HepG2 (cell line): ENCODE data around the gene ERBB3. TPM values are rescaled to one million over a fixed set of nuclear protein-coding genes. Genes with fewer than 3 reads are reported as not detected.
A peak's percentile ranks its signal among the peaks of the same experiment; 100 is the strongest.

ENCODE experiments used
- ATAC-seq: fragments of 200-7000 bp; cut with Tn5 transposase; 3 replicates; pipeline ENCODE4 v1.9.1; 2020; ENCODE audit warnings: mild to moderate bottlenecking, moderate library complexity
- BruUV-seq: library from RNA; stranded (reverse); fragments of 400-500 nt; replicated peaks from 2 replicates; lab custom pipeline; 2021; lab: Mats Ljungman, UMichigan
- CTCF ChIA-PET: fragments of 300-600 bp; formaldehyde crosslinking; extraction: SDS; loops from one replicate; lab custom pipeline; 2021; ENCODE audit warnings: low total read pairs, inconsistent platforms, low intra/inter-chr PET ratio; lab: Yijun Ruan, JAX
- POLR2A ChIA-PET: fragments of 350-600 bp; sonication (Branson Sonifier 250); formaldehyde crosslinking; loops from one replicate; lab custom pipeline; 2020; ENCODE audit warnings: antibody characterized with exemption, inconsistent platforms; lab: Yijun Ruan, JAX
- DNase-seq: peaks from one replicate; pipeline ENCODE4 v3.0.0-alpha.2; 2015; ENCODE audit warnings: low spot score
- FAIRE-seq: peaks from 3 replicates; lab custom pipeline; 2011; peaks lifted over from hg19 to GRCh38; lab: Jason Lieb, UNC
- H2AFZ ChIP-seq: one replicate; pipeline ENCODE4 v1.6.1; 2011; ENCODE audit warnings: low read length, inconsistent platforms
- H3K27ac ChIP-seq: fragments of 300-600 bp; 3 replicates; pipeline ENCODE4 v1.8.0; 2011; ENCODE audit warnings: mixed run types, mild to moderate bottlenecking, mixed read lengths, low read length, inconsistent platforms; ENCODE audit not compliant: insufficient read depth; ENCODE audit errors: extremely low read length
- H3K27me3 ChIP-seq, 2 experiments: fragments of 200-600 bp in 1 of 2; 2 replicates in 1 of 2; 3 replicates in 1 of 2; pipeline versions ENCODE4 v1.6.0 to v1.8.0; 2011; ENCODE audit warnings: low read length in 2 of 2, mild to moderate bottlenecking in 2 of 2, moderate library complexity in 2 of 2, inconsistent platforms in 1 of 2; ENCODE audit not compliant: insufficient read depth in 2 of 2, control insufficient read depth in 1 of 2
- H3K36me3 ChIP-seq, 2 experiments: fragments of 200-600 bp in 1 of 2; replicated peaks in 1 of 2; 2 replicates in 1 of 2; 3 replicates in 1 of 2; pipeline versions ENCODE4 v1.5.1 to v1.8.0; 2011; ENCODE audit warnings: low read length in 2 of 2, inconsistent platforms in 1 of 2; ENCODE audit not compliant: insufficient read depth in 2 of 2, control insufficient read depth in 1 of 2
- H3K4me1 ChIP-seq: 2 replicates; pipeline ENCODE4 v1.5.1; 2012; ENCODE audit warnings: low read length, inconsistent platforms; ENCODE audit not compliant: insufficient read depth
- H3K4me2 ChIP-seq: 2 replicates; pipeline ENCODE4 v1.6.0; 2011; ENCODE audit warnings: low read depth, low read length, inconsistent platforms
- H3K4me3 ChIP-seq, 3 experiments: fragments of 200-600 bp in 1 of 3; sonication (generic), shearing (Covaris generic) in 1 of 3; replicated peaks in 1 of 3; 2 replicates each; pipeline ENCODE4 v1.5.1; 2011 to 2016; ENCODE audit warnings: low read length in 3 of 3, inconsistent platforms in 2 of 3, low read depth in 2 of 3, mild to moderate bottlenecking in 2 of 3, control low read depth in 1 of 3, mixed read lengths in 1 of 3; ENCODE audit not compliant: insufficient read depth in 1 of 3
- H3K79me2 ChIP-seq: one replicate; pipeline ENCODE4 v1.6.1; 2011; ENCODE audit warnings: low read length, inconsistent platforms; ENCODE audit not compliant: insufficient read depth
- H3K9ac ChIP-seq: 2 replicates; pipeline ENCODE4 v1.6.0; 2011; ENCODE audit warnings: mild to moderate bottlenecking, low read depth, low read length, inconsistent platforms; ENCODE audit not compliant: insufficient read depth
- H3K9me3 ChIP-seq: 2 replicates; pipeline ENCODE4 v1.5.1; 2012; ENCODE audit warnings: mild to moderate bottlenecking, low read length
- H4K20me1 ChIP-seq: 2 replicates; pipeline ENCODE4 v1.6.0; 2011; ENCODE audit warnings: inconsistent platforms, mild to moderate bottlenecking, low read length, moderate library complexity; ENCODE audit not compliant: insufficient read depth
- ATF3 ChIP-seq: sonication (generic); formaldehyde crosslinking; IDR thresholded peaks from 2 replicates; pipeline ENCODE4 v1.4.0; 2020; ENCODE audit warnings: missing genetic modification reagents
- ETV6 ChIP-seq: sonication (generic); formaldehyde crosslinking; conservative IDR thresholded peaks from 2 replicates; pipeline ENCODE4 v1.4.0; 2020; ENCODE audit warnings: missing genetic modification reagents
- KDM5A ChIP-seq: fragments of 200-600 bp; sonication (generic); IDR thresholded peaks from 2 replicates; pipeline ENCODE4 v1.7.0; 2018; ENCODE audit warnings: antibody characterized with exemption, mild to moderate bottlenecking, low read length, borderline replicate concordance
- MED1 ChIP-seq: sonication (generic); formaldehyde crosslinking; IDR thresholded peaks from 2 replicates; pipeline ENCODE4 v1.4.0; 2020; ENCODE audit warnings: missing genetic modification reagents
- RFXAP ChIP-seq: sonication (generic); formaldehyde crosslinking; IDR thresholded peaks from 2 replicates; pipeline ENCODE4 v1.4.0; 2020; ENCODE audit warnings: missing genetic modification reagents, borderline replicate concordance
- SP2 ChIP-seq: sonication (generic); formaldehyde crosslinking; IDR thresholded peaks from 2 replicates; pipeline ENCODE4 v1.5.1; 2020; ENCODE audit warnings: mild to moderate bottlenecking, missing genetic modification reagents
- SSRP1 ChIP-seq: IDR thresholded peaks from 2 replicates; pipeline ENCODE4 v1.6.1; 2016; ENCODE audit warnings: control low read depth
- UBTF ChIP-seq: sonication (generic); formaldehyde crosslinking; IDR thresholded peaks from 2 replicates; pipeline ENCODE4 v1.4.0; 2020; ENCODE audit warnings: mild to moderate bottlenecking, missing genetic modification reagents
- ZFP90 ChIP-seq: sonication (generic); formaldehyde crosslinking; IDR thresholded peaks from 2 replicates; pipeline ENCODE4 v1.8.0; 2022; ENCODE audit warnings: missing genetic modification reagents, mild to moderate bottlenecking, inconsistent platforms, borderline replicate concordance
- ZNF207 ChIP-seq: fragments of 450-650 bp; IDR thresholded peaks from 2 replicates; pipeline ENCODE4 v1.6.1; 2016; ENCODE audit warnings: antibody characterized with exemption, borderline replicate concordance
- ZNF281 ChIP-seq: sonication (generic); formaldehyde crosslinking; IDR thresholded peaks from 2 replicates; pipeline ENCODE4 v1.4.0; 2020; ENCODE audit warnings: missing genetic modification reagents, borderline replicate concordance
- ZNF674 ChIP-seq: sonication (generic); formaldehyde crosslinking; IDR thresholded peaks from 2 replicates; pipeline ENCODE4 v1.5.0; 2020; ENCODE audit warnings: low read depth, mild to moderate bottlenecking, missing genetic modification reagents
- WGBS: methylation state at CpG from one replicate; pipeline ENCODE4 v1.1.6; 2017; ENCODE audit warnings: low lambda C conversion rate; 5-methylcytosine and 5-hydroxymethylcytosine counted together
- in situ Hi-C: cut with HindIII; loops from 2 replicates; pipeline ENCODE4 v1.10.0; 2017; ENCODE audit warnings: low pct_unique_long_range_greater_than_20kb; ENCODE audit not compliant: extremely low pct_ligation_motif_present
- intact Hi-C: fragments of 100-400 bp; cut with micrococcal nuclease; formaldehyde crosslinking; loops from one replicate; pipeline ENCODE4 v1.10.0; 2022; ENCODE audit not compliant: unreplicated experiment
- polyA plus RNA-seq, 8 experiments: library from polyadenylated mRNA; depleted of rRNA in 3 of 8; stranded (reverse) in 7 of 8; unstranded in 1 of 8; fragments of >200 nt; fragmentation: Illumina TruSeq in 4 of 8; extraction: Trizol in 4 of 8; gene quantifications; 2 replicates each; pipeline versions ENCODE4 v1.2.1 to v1.2.3, GENCODE V29; 2011 to 2016; ENCODE audit warnings: low read depth in 4 of 8, missing spikeins in 1 of 8, mixed read lengths in 1 of 8; ENCODE audit not compliant: insufficient read depth in 1 of 8
- total RNA-seq, 5 experiments: library from RNA; depleted of rRNA; stranded (reverse); fragments of >200 nt; fragmentation: Illumina TruSeq; extraction: Trizol; gene quantifications; 2 replicates each; pipeline ENCODE4 v1.2.3, GENCODE V29; 2016; ENCODE audit warnings: low read depth in 1 of 5

The ERBB3 gene
- total and polyA plus RNA-seq, 2 of the 13 experiments (the other 11 are each of a cell fraction or from before 2014, with no cell fraction given): 93.6 to 358 TPM

GRCh38 chr12:56127888-56128669, 48.1 kb downstream of the ERBB3 start, which contains the start of gene ESYT1:
TSS of gene ESYT1 (plus strand) at chr12:56128267. CDS start at chr12:56128320, 53 bp downstream.
- no peaks in the 10 kb centered on the region for H3K27me3 ChIP-seq
- TF ChIP-seq RFXAP (CRISPR knock-in tag) (no peak), UBTF (CRISPR knock-in tag) (peak; percentile 60; the same call in 1 of the 2 replicates), SSRP1 (CRISPR knock-in tag) (no peak), ZNF674 (CRISPR knock-in tag) (no peak), ETV6 (CRISPR knock-in tag) (no peak), ZNF207 (no peak), ATF3 (CRISPR knock-in tag) (peak; percentile 72), SP2 (CRISPR knock-in tag) (peak; percentile 82), MED1 (CRISPR knock-in tag) (no peak; the same call in 1 of the 2 replicates), ZNF281 (peak; percentile 43; the same call in 1 of the 2 replicates), ZFP90 (CRISPR knock-in tag) (peak; percentile 51; the same call in 1 of the 2 replicates), KDM5A (no peak; the same call in 1 of the 2 replicates)

More at GRCh38 chr12:56127888-56128669, 48.1 kb downstream of the ERBB3 start, which contains the start of gene ESYT1:
- POLR2A ChIA-PET: interaction anchor here (0.5 to 3.8 kb wide), 32 partner anchors 10 to 624 kb away, joined by 3 to 58 read pairs (median 5); partner anchors contain the start of genes CNPY2, COQ10A, ERBB3 and GLS2
- WGBS: 1% methylated on average over 18 of the region's 49 CpGs
- DNase-seq (peak; percentile 100), ATAC-seq (peak; percentile 90), FAIRE-seq (peak; percentile 100)
- peaks cover 17% of the 10 kb centered on the region for H3K79me2 ChIP-seq
- in situ Hi-C loops: loop anchor here (5.0 kb wide), 1 partner anchor 59 kb away; the partner anchor contains the start of gene SMARCC2
- H3K27ac ChIP-seq: peak within 1 kb of the TSS; percentile 65
- H3K4me1 ChIP-seq: peaks cover 61% of the 10 kb centered on the region
- TSS peak; percentile 61 for BruUV-seq
- H3K4me3 ChIP-seq: peak within 1 kb of the TSS; percentile 72 to 89 (median 83)
- H3K9me3 ChIP-seq: no peaks in the 10 kb centered on the region
- H4K20me1 ChIP-seq: no peaks in the 10 kb centered on the region
- peaks cover 10 to 25% of the 10 kb centered on the region in 2 experiments for H3K36me3 ChIP-seq
- CTCF ChIA-PET: interaction anchor here (1.2 to 4.2 kb wide), 2 partner anchors 62 to 94 kb away, joined by 3 to 24 read pairs; partner anchors contain the start of gene SMARCC2
- intact Hi-C loops: loop anchor here (2.0 kb wide), 2 partner anchors 31 to 61 kb away; partner anchors contain the start of genes MYL6 and SMARCC2
- peak within 1 kb of the TSS; percentile 80 for H3K9ac ChIP-seq
- H3K4me2 ChIP-seq: peak within 1 kb of the TSS; percentile 87
- peak within 1 kb of the TSS; percentile 31 for H2AFZ ChIP-seq
